NCI-H146 treated with DMSO at 0.1 percent for 48 hours (cell line): ENCODE measurements around the gene WDFY3.

Experiments
- DNase-seq: peaks from one replicate; lab custom pipeline; 2025; ENCODE audit not compliant: unreplicated experiment; lab: John Stamatoyannopoulos, UW

WDFY3 gene, protein sequence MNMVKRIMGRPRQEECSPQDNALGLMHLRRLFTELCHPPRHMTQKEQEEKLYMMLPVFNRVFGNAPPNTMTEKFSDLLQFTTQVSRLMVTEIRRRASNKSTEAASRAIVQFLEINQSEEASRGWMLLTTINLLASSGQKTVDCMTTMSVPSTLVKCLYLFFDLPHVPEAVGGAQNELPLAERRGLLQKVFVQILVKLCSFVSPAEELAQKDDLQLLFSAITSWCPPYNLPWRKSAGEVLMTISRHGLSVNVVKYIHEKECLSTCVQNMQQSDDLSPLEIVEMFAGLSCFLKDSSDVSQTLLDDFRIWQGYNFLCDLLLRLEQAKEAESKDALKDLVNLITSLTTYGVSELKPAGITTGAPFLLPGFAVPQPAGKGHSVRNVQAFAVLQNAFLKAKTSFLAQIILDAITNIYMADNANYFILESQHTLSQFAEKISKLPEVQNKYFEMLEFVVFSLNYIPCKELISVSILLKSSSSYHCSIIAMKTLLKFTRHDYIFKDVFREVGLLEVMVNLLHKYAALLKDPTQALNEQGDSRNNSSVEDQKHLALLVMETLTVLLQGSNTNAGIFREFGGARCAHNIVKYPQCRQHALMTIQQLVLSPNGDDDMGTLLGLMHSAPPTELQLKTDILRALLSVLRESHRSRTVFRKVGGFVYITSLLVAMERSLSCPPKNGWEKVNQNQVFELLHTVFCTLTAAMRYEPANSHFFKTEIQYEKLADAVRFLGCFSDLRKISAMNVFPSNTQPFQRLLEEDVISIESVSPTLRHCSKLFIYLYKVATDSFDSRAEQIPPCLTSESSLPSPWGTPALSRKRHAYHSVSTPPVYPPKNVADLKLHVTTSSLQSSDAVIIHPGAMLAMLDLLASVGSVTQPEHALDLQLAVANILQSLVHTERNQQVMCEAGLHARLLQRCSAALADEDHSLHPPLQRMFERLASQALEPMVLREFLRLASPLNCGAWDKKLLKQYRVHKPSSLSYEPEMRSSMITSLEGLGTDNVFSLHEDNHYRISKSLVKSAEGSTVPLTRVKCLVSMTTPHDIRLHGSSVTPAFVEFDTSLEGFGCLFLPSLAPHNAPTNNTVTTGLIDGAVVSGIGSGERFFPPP (N-terminal part only)

DNA sequence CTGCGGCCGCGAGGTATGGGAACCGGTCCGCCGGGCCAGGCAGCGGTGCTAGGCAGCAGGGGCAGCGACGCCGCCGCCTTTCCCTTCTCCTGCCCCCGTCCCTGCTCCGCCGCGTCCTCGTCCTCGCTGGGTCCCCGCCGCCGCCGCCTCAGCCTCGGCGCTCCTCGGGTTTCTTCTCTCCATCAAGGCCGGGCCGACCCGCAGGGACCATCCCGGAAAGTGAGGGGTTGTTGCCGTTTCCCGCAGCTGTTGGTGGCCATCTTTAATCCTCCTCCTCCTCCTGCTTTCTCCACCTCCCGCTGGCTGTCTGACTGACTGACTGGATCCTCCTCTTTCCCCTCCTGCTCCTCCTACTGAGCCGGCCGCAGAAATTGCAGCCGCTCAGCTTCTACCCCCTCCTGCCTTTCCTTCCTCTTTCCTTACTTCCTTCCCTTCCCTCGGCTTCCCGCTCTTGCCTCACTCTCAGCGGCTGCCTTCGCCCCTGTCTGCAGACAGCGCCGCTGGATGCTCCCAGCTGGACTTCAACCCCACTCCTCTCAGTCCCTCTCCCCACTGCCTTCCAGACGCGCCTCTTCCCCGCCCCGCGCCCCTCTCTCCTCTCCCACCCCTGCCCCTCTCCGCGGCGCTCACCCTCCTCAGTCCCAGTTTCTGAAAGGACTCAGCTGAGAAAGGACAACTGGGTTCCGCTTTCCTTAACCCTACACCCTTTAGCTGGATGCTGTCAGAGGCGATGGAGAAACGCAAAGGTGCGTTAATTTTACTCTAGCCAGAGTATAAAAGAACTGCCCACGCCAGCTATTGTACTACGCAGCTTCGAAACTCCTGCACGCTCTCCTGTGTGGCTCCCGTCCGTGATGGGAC, at the start of gene WDFY3:
WDFY3 (minus strand) TSS at position 309 of the 861 bp plus-strand sequence. CDS start 106,099 bp downstream, outside the sequence.
- peak; percentile 37 for DNase-seq

DNA sequence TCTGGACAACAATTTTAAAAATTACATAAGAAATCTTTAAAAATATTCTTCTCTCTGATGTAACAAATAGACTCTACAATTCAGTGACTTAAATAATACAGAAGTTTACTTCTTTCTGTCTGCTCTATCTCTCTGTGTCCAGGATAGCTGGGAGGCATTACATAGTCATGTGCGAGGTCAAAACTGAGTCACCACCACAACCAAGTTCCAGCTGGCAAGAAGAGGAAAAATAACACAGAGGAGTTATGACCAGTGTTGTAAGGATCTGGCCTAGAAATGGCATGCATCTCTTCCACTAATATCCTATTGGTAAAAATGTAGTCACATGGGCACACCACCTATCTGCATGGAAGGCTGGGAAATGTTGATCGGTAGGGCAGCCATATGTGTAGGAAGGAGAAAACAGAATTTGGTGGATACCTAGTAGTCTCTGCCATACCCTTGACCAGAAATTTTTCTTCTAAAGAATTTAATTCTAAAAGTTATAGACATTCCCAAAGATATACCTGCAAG, 39.4 kb upstream of the WDFY3 start:
- DNase-seq, result no peak

DNA sequence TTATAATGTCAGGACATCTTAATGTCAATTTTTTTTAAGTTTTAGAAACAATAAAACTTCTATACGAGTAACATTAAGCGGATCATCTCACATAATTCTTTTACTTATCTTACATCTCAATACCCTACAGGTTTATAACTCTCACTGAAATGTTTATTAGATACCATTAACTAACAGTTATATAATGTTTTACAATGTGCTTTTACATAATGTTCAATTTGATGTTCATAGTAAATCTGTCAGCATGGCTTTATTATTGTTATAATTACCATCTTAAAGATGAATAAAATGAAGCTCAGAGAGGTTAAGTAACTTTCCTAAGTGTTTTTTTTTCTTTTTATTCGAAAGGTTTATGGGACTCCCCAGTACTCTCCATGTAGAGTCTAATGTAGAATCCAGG, 33.9 kb upstream of the WDFY3 start:
- DNase-seq, result no peak

DNA sequence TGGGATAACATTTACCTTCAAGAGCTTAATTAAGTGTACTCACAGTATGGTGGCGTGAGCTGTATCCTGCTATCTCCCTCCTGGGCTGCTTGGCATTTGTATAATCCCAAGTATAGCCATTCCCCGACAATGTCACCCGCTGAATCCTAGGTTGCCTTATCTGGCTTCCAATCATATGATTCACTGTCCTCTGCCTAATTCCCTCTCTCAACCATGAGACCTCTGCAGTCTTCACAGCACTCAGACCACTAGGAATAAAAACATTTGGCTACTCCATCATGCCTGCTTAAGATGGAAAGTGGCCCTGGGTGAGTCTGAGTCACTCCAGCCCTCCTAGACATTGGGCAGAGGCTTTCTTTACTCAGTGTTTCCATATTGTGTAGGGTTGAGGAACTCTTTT, 28.9 kb upstream of the WDFY3 start:
- no peak for DNase-seq

DNA sequence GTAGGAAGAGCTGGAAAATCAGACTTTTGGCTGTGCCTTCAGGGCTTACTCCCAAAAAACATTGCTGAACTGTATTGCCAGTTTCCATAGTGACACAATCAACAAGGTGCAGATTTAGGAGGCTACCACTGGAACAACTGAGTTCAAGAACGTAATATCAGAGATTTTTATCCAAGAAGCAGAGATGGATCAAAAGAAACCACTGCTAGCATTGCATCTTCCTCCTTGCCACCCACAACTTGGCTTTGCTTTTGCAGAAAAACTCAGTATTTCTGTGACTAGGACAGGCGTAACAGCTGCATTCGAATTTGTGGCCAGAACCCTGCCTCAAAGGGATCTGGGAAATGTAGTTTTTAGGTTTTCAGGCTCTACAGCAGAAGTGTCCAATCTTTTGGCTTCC, 27.8 kb upstream of the WDFY3 start:
- no peak for DNase-seq

DNA sequence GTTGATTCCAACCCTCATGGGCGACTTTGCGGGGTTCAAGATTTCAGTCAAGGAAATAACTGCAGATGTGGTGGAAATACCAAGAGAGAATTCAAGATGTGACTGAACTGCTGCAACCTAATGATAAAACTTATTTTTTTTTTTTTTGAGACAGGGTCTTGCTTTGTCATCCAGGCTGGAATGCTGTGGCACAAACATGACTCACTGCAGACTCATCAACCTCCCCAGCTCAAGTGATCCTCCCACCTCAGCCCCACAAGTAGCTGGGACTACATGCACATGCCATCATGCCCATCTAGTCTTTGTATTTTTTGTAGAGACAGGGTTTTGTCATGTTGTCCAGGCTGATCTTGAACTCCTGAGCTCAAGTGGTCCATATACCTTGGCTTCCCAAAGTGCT, 19.5 kb upstream of the WDFY3 start:
- DNase-seq, result no peak

DNA sequence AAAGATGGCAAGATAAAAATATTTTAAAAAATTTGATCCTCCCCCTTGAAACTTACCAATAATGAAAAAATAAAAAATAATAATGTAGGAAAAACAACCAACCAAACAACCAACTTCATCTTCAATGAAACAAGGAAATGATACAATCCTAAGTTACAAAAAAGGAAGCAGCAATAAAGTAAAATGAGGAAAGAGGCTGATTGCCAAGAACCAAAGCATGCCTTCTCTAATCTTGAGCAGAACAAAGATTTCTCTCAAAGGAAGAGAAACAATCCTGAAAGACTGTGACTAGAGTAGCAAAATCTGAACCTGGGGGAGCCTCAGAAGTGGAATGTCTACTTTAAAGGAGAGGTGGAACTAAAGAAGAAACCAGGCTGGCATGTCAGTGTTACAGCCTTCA, 10.9 kb upstream of the WDFY3 start:
- DNase-seq, result no peak

DNA sequence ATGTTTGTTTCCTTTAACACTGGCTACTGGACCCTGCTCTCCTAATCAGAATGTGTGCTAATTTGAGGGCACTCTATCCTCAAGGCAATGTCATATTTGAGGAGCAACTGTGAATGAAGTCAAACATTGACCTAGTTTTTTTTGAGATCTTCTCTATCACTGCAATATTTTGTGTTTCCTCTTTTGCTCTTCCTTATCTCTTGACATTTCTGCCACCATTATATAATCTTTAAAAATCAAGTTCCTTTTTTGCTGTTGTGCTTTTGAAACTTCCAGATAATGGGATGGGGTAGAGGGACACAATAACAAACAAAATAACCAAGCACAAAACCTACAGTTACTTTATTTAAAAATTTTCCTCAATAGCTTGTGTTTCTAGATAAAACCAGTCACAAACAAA, 7.4 kb upstream of the WDFY3 start:
- no peak for DNase-seq

DNA sequence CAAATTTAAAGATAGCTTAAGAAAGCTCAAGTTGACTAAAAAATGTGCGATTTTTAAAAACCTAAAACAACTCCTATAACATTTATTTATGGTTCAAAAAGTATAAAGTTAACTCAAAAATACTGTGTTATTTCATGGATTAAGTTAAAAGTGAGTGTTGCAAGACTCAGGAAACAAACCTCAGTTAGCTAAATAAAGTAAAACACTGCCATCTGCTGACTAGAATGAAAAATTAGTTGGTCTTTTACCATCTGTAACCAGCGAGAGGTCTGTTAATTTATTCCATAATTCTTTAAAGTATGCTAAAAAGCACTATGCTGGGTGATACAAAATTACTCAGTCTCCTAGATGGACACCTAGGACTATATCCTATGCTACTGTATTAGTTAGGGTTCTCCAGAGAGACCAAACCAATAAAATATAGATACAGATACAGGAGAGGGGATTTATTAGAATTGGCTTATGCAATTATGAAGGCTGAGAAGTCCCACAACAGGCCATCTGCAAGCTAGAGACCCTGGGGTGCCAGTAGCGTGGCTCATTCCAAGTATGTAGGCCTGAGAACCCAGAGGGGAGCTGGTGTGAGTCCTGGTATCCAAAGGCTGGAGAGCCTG, 4.9 kb upstream of the WDFY3 start:
- no peak for DNase-seq

DNA sequence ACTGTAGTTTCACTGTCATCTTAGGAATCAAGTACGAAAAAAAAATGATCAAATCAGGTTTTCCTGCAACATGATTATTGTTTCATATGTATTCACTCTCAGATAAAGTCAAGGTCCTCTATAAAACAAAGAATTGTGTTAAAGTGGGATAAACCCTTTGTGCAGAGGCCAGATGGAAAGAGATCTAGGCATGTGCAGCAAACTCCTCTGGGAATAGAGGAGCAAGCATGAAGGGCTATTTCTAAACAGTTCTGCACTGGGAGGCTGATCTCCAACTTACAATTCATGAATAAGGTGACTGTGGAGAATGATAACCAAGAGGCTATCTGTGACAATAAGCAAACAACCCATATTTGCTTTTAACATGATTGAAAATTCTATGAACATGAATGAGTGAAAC, 2.4 kb upstream of the WDFY3 start:
- DNase-seq, result no peak

DNA sequence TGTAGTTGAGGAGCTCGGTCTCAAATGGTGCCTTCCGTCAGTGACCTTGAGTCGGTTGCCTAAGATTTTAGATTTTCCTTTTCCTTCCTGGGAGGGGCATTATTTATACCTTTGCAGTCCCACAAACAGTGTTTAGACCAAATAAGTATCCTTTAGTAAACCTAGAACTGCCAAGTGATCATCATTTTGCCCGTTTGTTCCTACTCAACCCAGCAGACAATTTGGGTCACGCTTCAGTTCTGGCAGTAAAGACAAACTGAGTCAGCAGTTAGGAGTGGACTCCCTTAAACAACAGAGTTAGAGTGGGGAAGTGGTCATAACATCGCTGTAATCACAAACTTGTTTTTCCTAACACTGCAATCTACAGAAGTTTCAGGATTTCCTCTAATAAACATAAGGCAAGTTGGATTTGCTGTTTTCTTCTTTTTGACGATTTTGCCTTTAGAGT, 777 bp upstream of the WDFY3 start:
- no peak for DNase-seq

DNA sequence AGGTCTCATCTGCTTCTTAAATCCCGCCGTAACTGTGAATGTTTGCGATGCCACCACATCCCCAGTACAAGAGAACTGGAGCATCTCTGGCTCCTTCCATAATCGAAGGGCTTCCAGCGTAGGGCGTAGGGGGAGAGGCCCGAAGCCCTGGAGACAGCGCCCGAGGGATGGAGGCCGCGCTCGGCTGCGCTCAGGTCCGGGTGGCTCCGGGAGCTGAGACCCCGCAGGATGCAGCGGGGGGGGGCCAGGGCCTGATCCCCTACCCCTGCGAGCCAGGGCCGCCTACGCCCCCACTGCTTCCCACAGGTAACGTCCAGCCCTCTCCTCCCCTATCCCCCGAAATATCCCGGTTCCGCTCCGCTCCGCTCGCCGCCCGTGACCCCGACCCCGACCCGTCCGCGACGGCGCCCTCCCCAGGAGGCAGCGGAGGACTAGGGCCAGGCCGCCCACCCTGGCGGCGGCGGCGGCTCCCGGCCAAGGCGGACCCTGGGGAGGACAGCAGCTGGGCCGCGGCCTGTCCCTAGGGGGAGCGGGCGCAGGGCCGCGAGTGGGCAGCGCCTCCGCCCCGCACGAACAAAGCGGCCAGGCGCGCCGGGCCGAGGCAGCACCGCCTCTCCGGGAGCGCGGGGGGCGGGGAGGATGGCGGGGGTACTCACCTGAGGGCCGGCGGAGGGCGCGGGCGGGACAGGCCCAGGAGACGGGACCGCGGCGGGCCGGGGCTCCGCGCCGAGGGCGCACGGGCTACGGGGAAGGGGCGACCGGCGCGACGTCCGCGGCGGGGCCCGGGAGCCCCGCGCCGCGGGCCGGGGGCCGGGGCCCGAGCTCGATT, 723 bp downstream of the WDFY3 start:
- peak; percentile 14 for DNase-seq

DNA sequence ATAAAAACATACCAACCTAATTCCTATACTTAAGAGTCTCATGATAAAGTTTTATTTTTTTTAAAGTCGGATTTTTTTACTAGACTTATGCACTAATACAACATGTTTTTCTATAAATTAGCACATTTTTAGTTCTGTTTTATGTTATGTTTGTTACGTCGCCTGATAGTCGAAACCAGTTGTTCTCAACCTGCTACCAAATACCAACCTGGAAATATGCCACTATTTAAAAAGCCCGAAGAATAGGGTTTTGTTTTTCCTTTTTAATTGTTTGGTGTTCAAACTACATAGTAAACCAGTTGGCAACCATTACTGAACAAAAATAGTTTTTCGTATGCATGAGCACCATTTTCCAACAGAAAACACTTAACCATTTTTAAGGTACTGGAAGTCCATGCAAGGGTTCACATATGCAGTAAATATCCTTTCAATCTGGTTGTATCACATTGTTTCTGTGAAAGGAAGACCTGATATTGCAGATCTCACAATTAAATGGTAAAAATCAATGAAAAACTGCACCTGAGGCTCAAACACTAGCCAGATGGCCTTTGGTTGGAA, 1.4 kb downstream of the WDFY3 start:
- no peak for DNase-seq

DNA sequence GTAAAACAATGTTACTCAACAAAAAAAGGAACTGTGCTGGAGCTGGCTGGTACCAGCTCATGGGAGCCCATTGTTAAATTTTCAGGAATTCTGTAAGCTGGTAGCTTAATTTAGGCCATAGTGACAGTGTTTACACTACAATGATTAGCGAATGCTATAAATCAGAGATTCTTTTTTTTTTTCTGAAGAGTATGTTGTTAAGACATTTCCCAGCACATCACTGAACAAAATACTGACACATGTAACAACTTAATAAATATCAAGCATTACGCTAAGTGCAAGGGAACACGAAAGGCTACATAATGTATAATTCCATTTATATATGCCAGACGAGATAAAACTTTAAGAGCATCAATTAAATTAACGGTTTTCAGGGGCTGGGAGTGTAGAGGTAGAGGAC, 4.4 kb downstream of the WDFY3 start:
- no peak for DNase-seq

DNA sequence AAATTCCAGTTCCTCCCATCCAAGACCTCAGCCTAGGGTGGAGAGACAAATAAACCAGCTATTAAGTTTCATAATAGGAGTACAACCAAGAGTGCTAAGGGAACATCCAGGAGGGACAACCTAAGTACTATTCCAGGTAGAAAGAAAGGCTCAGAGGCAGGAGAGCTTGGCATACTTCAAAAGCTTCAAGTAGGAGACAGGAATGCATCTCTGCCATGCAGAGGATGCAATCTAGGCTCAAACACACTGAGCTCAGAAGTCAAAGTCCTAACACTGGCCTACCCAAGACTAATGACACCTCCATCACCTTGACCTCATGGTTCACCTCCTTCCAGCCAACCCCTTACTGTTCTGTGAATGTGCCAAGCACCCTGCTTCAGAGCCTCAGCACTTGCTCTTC, 8.1 kb downstream of the WDFY3 start:
- DNase-seq, result no peak

DNA sequence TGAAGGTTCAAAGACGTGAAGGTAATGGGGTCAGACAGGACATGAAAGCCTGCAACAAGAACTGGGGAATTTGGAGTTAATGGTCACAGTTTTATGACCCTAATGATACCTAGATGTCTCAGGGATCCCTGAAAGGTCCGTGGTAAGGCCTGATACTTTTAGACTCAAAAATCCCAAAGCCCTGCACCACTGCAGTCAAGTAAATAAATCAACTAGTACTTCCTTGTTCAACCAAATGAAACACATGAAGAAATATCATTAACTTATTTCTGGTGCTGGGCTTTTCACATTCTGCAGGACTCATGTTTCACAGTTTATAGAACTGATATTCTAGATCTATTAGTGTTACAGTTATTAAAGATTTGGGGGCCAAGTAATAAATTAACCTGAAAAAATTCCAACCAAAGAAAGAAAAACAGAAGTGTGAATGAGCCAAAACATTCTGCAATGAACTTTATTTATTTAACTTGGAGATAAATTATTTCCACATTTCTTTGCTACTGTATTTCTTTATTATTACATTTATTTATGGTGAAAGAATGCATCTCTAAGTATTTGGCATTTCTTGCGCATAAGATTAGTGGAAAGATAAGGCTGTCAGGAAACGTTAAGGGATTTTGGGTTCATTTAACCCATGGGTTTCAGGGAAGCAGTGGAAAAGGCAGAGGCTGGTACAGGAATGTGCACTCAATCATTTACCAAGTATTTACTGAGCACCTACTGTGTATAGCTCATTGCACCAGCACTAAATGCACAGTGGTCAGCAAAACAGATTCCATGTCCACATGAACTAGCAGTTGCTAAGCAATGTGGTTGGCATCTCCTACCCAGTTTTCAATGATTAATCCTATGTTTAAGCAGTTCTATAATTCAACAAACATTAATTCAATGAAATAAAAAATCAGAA, 8.7 kb downstream of the WDFY3 start:
- no peak for DNase-seq

DNA sequence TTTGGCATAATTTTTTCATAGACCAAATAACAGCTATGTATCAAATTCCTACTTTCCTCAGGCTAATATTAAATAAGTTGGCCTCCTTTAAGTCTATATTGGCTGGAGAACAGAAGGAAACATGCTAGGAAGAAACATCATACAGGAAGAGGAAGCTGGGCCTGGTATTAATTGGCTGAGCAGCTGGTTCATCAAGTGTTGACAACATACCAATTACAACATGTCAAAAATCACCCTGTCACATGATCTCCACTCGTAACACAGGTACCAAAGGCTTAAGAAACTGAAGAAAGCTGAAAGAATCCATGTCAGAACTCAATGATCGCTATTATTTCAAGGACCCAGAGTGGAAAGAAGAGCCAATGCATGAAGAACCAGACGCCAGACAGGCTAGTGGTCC, 10.5 kb downstream of the WDFY3 start:
- DNase-seq, result no peak
